Occipital lobe (tissue), 2 donors: ENCODE data around the gene ASTL. TPM values are rescaled to one million over a fixed set of nuclear protein-coding genes. Genes with fewer than 3 reads are reported as not detected.

Experiments
- DNase-seq: peaks from one replicate; lab custom pipeline; 2025; lab: John Stamatoyannopoulos, UW
- total RNA-seq: library from RNA; depleted of rRNA; stranded (reverse); fragments of >200 nt; gene quantifications from one replicate; pipeline ENCODE4 v1.2.3, GENCODE V29; 2014

The ASTL gene
- total RNA-seq, 1 donor from 2014 or later, result not detected

DNA sequence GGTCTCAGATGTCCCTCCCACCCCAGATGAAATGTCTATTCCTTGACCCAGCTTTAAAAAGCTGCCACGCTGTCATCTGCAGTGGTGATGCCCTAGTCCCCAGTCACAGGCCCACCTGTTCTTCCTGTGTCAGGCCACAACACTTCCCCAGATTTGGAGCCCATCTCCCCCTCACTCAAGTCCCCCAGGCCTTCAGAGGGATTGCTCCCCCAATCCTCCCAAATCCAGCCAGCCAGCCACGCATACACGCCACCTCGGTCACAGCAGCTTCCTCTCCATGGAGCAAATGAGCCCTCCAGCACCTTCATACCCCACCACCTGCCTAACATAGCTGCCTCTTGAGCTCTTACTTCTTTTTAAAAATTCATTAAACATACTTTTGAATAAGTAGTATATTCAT lies 7.8 kb downstream of the ASTL start:
- no peak for DNase-seq

- DNase-seq, result no peak
These were observed 8.7 kb downstream of the ASTL start for GRCh38 chr2:96129528-96130120.

GRCh38 chr2:96128456-96128855 lies 9.8 kb downstream of the ASTL start:
- no peak for DNase-seq

DNA sequence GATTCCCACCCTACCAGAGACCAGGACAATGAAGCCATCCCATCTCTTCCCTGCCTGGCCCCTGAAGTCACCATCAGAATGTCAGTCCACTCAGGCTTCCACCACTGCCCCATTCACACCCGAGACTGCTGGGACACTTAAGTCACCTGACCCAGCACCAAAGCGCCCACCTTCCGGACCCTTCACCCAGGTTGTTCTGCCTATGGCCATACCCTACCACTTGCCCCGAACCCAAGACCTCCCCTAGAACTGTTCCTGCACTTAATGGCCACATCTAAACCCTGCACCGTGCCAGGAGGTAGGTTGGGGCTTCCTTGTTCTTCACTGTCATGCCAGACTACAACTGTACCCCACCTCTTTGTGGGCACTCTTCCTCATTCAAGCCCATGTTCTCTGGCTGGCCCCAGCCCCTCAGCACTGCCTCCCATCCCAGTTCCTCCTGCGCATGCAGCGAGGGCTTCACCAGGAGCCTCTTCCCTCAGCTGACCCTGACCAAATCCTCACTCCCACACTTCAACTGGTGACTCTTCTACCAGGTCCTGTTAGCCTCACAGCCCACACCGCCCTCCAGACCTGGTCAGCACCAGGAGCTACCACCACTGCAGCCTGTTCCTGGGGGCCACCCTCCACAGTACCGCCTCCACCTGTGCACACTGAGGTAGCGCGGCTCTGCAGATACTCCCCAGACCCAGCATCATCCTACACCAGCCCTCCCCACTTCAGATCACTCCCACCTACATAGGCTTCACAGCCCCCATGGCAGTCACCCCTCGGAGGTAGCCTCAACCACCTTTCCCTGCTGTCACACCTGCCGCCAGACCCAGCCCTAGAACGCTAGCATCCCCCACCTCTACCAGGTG lies 13.7 kb downstream of the ASTL start:
- no peak for DNase-seq

DNA sequence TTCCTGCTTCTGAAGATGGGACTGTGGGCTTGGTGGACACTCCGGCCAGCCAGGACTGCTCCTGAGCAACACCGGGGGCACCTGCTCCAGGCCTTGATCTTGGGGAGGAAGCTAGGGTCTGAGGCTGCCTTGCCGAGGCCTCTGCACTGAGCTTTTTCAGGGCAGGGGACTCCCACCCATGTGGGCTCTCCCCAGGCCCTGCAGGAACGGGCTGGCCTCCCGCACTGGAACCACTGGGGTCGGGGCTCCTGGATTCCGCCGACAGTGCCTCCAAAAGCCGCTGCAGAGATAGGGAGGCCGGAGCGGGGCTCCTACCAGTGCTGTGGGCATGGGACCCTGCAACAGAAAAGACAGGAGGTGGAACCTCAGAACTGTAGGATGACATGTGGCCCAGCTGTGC lies 14.4 kb downstream of the ASTL start:
- no peak for DNase-seq

- no peak for DNase-seq
These were observed 15.0 kb downstream of the ASTL start for GRCh38 chr2:96123290-96123689.

DNA sequence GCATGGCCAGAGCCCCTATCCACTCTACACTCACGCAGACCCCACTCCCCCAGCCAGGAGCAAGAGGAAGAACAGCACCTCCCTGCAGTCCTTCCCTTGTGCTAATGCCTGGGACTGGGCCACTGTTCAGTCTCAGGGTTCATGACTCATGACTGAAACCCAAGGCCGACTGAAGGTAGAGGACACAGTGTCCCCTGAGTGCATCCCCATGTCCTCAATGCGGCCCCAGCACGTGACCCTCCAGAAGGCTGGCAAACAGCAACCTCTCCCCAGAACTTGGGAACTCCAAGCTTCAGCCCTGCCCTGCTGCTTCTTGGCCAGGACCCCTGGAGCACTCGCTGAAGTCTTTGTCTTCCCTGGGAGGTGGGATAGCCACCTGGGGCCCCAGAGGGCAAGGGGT lies 15.9 kb downstream of the ASTL start:
- no peak for DNase-seq

DNA sequence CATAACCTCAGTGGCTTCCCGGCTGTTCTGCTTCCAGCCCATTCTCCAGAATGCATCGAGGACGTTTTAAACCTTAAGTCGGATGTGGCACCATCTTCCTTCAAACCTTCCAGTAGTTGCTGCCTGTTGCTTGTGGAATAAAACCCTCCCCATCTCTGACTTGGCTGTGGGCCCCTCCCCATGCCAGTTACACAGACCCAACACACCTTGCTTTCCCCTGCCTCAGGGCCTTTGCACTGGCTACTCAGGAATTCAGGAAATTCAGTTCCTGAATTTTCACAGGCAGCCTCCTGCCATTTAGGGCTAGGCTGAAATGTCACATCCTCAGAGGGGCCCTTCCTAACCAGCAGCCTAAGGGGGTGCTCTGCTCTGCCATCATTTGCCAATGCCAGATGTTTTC lies 16.9 kb downstream of the ASTL start:
- DNase-seq, result no peak

- DNase-seq, result no peak
These were observed 17.3 kb downstream of the ASTL start for GRCh38 chr2:96120991-96121390.

DNA sequence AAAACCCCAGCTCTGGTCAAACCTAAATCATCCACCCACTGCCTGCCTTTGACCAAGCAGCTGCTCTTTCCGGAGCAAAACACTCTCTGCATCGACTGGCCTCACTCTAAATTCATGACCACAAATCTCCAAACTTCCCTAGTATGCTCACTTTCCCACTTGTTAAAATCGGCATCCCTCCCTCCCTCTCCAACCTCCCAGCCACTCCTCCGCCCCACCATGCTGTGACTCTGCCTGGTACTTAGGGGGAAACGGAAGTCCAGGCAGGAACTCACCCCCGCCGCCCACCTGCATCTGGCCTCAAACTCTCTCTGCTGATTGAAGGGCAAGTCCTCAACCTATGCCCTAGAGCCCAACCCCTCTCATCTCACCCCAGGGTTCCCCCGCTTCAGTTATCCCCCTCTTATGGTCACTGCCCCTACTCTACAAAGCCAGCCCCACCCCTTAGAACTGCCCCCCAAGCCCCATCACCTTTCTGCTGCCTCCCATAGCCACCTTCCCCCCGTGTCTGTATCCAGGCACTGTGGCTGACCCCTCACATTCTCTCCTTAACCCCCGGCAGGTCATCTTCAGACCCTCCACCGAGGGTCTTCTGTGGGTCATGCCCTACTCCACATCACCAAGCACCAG lies 18.1 kb downstream of the ASTL start:
- DNase-seq, result no peak

- no peak for DNase-seq
These were observed 18.9 kb downstream of the ASTL start for GRCh38 chr2:96119389-96119751.

DNA sequence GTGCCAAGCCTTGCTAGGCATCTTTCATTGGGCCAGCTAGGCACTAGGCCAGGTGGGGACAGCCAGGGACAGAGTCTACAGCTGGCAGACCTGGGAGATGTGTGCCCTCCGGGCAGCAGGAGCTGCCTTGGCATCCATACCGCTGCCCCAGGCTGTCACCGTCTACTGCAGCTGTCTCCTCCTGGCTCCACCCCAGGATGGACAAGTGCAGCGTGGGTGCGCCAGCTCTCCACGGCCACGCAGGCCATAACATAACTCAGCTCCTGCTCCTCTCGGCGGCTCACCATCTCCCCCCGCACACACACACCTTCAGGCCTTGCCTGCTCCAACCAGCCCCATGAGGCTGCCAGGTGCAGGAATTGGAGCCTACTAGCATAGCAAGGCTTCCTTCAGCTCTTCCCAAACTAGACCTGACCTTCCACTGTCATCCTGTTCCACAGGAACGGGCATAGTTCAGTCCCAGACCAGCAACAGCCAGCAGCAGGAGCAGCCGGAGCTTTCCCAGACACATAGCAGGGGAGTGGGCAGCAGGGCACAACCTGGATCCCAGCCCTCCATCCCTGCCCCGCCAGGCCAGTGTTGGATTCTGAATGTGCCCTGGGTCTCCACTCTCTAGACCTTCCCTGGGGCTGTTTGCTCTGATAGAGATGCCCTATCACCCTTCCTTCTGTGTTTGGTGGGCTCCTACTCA lies 19.5 kb downstream of the ASTL start:
- DNase-seq, result no peak

- no peak for DNase-seq
These were observed 20.4 kb downstream of the ASTL start for GRCh38 chr2:96117701-96118588.

GRCh38 chr2:96116879-96117533 lies 21.3 kb downstream of the ASTL start:
- DNase-seq, result no peak

- DNase-seq, result no peak
These were observed 21.9 kb downstream of the ASTL start, which contains the start of gene ADRA2B for GRCh38 chr2:96116424-96116878. TSS of gene ADRA2B (minus strand) at chr2:96116571. CDS start at chr2:96116149, 422 bp downstream.

DNA sequence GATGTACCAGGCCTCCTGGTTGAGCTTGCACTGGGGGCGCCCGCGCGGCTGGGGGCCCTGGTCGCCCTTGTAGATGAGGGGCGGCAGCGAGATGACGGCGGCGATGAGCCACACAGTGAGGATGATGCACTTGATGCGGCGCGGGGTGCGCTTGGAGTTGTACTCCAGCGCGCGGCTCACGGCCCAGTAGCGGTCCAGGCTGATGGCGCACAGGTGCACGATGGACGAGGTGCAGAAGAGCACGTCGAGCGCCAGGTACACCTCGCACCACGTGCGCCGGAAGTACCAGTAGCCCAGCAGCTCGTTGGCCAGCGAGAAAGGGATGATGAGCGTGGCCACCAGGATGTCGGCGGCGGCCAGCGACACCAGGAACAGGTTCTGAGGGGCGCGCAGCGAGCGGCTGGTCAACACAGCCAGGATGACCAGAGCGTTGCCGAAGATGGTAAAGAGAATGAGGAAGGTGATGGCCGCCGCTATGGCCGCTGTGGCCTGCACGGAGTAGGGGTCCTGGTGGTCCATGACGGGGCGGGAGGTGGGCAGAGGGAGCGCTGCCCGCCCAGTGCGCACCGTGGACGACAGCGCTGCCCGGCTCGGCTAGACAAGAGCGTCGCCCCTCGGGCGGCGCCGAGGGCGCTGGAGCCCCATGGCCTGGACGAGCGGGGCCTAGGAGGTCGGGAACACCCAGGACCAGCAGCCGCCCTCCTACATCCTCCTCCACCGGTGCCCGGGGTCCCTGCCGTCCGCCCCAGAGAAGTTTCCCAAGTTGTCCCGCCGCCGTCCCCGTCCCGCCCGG lies 22.5 kb downstream of the ASTL start:
- no peak for DNase-seq

DNA sequence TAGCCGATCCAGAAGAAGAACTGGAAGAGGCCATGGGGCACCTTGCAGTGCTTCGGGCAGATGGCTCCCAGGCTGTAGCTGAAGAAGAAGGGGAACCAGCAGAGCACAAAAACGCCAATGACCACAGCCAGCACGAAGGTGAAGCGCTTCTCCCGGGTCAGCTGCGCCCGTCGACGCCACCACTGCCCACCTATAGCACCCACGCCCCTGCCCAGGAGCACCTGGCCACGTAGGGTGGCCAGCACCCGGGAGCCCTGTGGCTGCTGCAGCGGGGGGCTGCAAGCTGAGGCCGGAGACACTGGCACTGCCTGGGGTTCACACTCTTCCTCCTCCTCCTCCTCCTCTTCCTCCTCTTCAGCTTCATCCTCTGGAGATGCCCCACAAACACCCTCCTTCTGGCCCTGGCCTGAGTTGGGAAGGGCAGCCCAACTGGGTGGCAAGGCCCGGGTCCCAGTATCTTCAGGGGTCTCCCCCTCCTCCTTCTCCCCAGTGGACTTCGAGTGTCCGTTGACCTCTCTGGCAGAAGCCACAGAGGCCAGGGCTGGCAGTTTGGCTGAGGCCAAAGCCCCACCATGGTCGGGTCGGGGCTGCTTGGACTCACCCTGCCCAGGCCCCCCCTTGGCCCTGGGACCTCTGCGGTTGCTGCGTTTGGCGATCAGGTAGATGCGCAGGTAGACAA lies 23.3 kb downstream of the ASTL start:
- DNase-seq, result no peak

DNA sequence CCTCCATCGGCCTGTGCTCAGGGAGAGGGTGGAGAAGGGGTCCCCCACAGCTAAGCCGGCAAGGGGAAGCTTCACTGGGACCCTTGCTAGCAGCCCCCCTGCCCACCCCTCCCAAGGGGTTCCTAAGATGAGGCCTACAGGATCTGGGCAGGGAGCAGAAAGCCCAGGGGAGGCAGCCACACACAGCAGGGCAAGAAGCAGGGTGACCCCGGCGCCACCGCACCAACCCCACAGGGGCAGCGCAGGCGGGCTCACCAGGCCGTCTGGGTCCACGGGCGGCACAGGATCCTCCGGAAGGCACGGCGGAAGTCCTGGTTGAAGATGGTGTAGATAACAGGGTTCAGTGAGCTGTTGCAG lies 23.8 kb downstream of the ASTL start:
- DNase-seq, result no peak

- no peak for DNase-seq
These were observed 24.4 kb downstream of the ASTL start for GRCh38 chr2:96113951-96114350.
